H1 (cell line): ENCODE results near the gene MASP1.

Source experiments
- BRCA1 ChIP-seq: IDR thresholded peaks from 2 replicates; pipeline ENCODE4 v1.6.1; 2012; ENCODE audit warnings: low read depth, low read length, improper control_type of control experiment
- CBX5 ChIP-seq: fragments of 300-800, 300-1000 bp; sonication (generic); IDR thresholded peaks from 2 replicates; pipeline ENCODE4 v1.7.1; 2016; ENCODE audit warnings: antibody characterized with exemption, low read length, low read depth
- CEBPB ChIP-seq: IDR thresholded peaks from 2 replicates; pipeline ENCODE4 v1.6.1; 2012; ENCODE audit warnings: low read depth, low read length
- CTCF ChIP-seq, 3 experiments: IDR thresholded peaks; 1 replicate in 2 of 3; 2 replicates in 1 of 3; pipeline versions ENCODE4 v1.5.1 to v1.6.1; 2011; ENCODE audit warnings: low read length in 3 of 3, mild to moderate bottlenecking in 3 of 3, inconsistent platforms in 2 of 3, low read depth in 1 of 3, moderate library complexity in 1 of 3; ENCODE audit not compliant: insufficient read depth in 1 of 3; ENCODE audit errors: control extremely low read depth in 1 of 3
- EZH2 ChIP-seq: fragments of 200-600 bp; sonication (generic); IDR thresholded peaks from 2 replicates; pipeline ENCODE4 v1.7.1; 2012; ENCODE audit warnings: low read depth, mild to moderate bottlenecking, moderate library complexity, low read length, inconsistent platforms; ENCODE audit not compliant: severe bottlenecking
- MAX ChIP-seq: IDR thresholded peaks from 2 replicates; pipeline ENCODE4 v1.6.1; 2012; ENCODE audit warnings: inconsistent platforms
- NRF1 ChIP-seq: IDR thresholded peaks from 2 replicates; pipeline ENCODE4 v1.6.1; 2011; ENCODE audit warnings: mild to moderate bottlenecking, low read depth, low read length, improper control_type of control experiment
- POLR2A ChIP-seq, 2 experiments: IDR thresholded peaks; 1 replicate in 1 of 2; 2 replicates in 1 of 2; pipeline ENCODE4 v1.6.1; 2011; ENCODE audit warnings: low read depth in 2 of 2, low read length in 2 of 2, mild to moderate bottlenecking in 2 of 2; ENCODE audit errors: control extremely low read depth in 1 of 2
- SIN3A ChIP-seq, 2 experiments: IDR thresholded peaks in 1 of 2; conservative IDR thresholded peaks in 1 of 2; 2 replicates each; pipeline ENCODE4 v1.6.1; 2011 to 2012; ENCODE audit warnings: low read length in 2 of 2, improper control_type of control experiment in 1 of 2, low read depth in 1 of 2, mild to moderate bottlenecking in 1 of 2
- SIRT6 ChIP-seq: IDR thresholded peaks from one replicate; pipeline ENCODE4 v1.7.1; 2012; ENCODE audit warnings: low read length, inconsistent platforms

- TF ChIP-seq SIN3A (conservative IDR thresholded peaks at IDR 0.05 in 1 of 2, IDR thresholded peaks at IDR 0.05 in 1 of 2; ENCODE audit: low read depth in 1 of 2, low read length in 2 of 2) (no peak), SIRT6 (no peak), EZH2 (no peak), CTCF (IDR thresholded peaks at IDR 0.05; ENCODE audit: control extremely low read depth in 1 of 3, insufficient read depth in 1 of 3, low read depth in 1 of 3, low read length in 3 of 3) (no peak), NRF1 (no peak), BRCA1 (no peak), POLR2A (IDR thresholded peaks at IDR 0.05; ENCODE audit: control extremely low read depth in 1 of 2, low read depth in 2 of 2, low read length in 2 of 2) (no peak), MAX (no peak), CEBPB (no peak), CBX5 (no peak)
These were observed 67.7 kb downstream of the MASP1 start for GRCh38 chr3:187223799-187224198.
